Tibial nerve (tissue), 4 donors: ENCODE data around the gene NMD3. TPM values are rescaled to one million over a fixed set of nuclear protein-coding genes. Genes with fewer than 3 reads are reported as not detected.

ENCODE experiments used
- DNase-seq, 2 donors: peaks; one replicate each; pipeline ENCODE4 v3.0.0-alpha.2; 2019; ENCODE audit warnings: low spot score in 2 of 2
- H3K27ac ChIP-seq, 4 donors: fragments of 200-600 bp; sonication (generic) in 3 of 4; one replicate each; pipeline ENCODE4 v1.5.1; 2017 to 2019; ENCODE audit warnings: mild to moderate bottlenecking in 1 of 4
- H3K27me3 ChIP-seq, 2 donors: fragments of 200-600 bp; sonication (generic) in 1 of 2; one replicate each; pipeline versions ENCODE4 v1.5.1 to v1.6.0; 2017 to 2019
- H3K36me3 ChIP-seq, 3 donors: fragments of 200-600 bp; sonication (generic); one replicate each; pipeline ENCODE4 v1.5.1; 2018 to 2019
- H3K4me1 ChIP-seq, 4 donors: fragments of 200-600 bp; sonication (generic) in 3 of 4; one replicate each; pipeline ENCODE4 v1.5.1; 2017 to 2019
- H3K4me3 ChIP-seq, 4 donors: fragments of 200-600 bp; sonication (generic) in 3 of 4; one replicate each; pipeline ENCODE4 v1.5.1; 2017 to 2019; ENCODE audit warnings: mild to moderate bottlenecking in 1 of 4, moderate library complexity in 1 of 4
- H3K9me3 ChIP-seq, 4 donors: fragments of 200-600 bp; sonication (generic) in 3 of 4; one replicate each; pipeline ENCODE4 v1.5.1; 2017 to 2019
- EP300 ChIP-seq, 2 donors: sonication (generic); formaldehyde crosslinking; IDR thresholded peaks; one replicate each; pipeline ENCODE4 v1.6.1; 2017; ENCODE audit warnings: antibody characterized with exemption in 2 of 2, mild to moderate bottlenecking in 1 of 2
- POLR2A ChIP-seq, 2 donors: fragments of 450-650 bp; IDR thresholded peaks; one replicate each; pipeline ENCODE4 v1.6.1; 2017; ENCODE audit warnings: antibody characterized with exemption in 2 of 2, mild to moderate bottlenecking in 2 of 2, moderate library complexity in 2 of 2
- WGBS, 2 donors: methylation state at CpG; one replicate each; pipeline ENCODE4 v1.1.5; 2018; 5-methylcytosine and 5-hydroxymethylcytosine counted together
- total RNA-seq, 4 donors: library from RNA; depleted of rRNA; stranded (reverse); fragments of >200 nt; gene quantifications; one replicate each; pipeline ENCODE4 v1.1.0, GENCODE V29; 2016
- TF ChIP-seq, protein P1 (sequence below), 5 experiments: fragments of 200-600 bp in 3 of 5; fragments of 450-650 bp in 2 of 5; sonication (generic) in 3 of 5; IDR thresholded peaks; one replicate each; pipeline ENCODE4 v1.5.1; 2016 to 2019; ENCODE audit warnings: antibody characterized with exemption in 5 of 5, mild to moderate bottlenecking in 3 of 5, moderate library complexity in 2 of 5

Gene NMD3
- total RNA-seq, 4 donors from 2014 or later = 26.7 to 54.6 (median 42.3) TPM

DNA sequence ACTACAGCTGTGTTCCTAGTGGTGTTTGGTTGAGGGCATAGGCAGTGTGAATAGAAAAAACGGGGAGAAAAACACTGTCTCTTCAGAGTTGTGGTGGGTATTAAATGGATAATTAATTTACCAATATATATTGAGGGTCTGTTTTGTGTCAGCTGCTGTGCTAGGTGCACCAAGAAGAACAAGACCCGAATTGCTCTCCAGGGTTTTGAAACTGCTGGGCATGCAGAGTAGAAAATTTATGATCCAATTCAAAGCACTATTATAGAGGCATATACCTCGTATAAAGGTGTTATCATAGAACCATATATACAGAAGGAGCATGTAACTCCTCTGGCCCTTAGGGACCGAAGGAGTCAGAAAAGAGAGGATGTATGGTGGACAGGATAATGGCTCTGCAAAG is 1.6 kb upstream of the NMD3 start:
- DNase-seq = no peak
- H3K9me3 ChIP-seq = no peaks in the 10 kb centered on the region
- H3K4me3 ChIP-seq = no peak overlapping the region
- WGBS, 2 donors = 91 to 99% methylated on average over 4 of the region's 4 CpGs
- H3K27me3 ChIP-seq = no peaks in the 10 kb centered on the region
- TF ChIP-seq EP300 (IDR thresholded peaks at IDR 0.05) (no peak), POLR2A (IDR thresholded peaks at IDR 0.05) (no peak)
- TF ChIP-seq, protein P1, sequence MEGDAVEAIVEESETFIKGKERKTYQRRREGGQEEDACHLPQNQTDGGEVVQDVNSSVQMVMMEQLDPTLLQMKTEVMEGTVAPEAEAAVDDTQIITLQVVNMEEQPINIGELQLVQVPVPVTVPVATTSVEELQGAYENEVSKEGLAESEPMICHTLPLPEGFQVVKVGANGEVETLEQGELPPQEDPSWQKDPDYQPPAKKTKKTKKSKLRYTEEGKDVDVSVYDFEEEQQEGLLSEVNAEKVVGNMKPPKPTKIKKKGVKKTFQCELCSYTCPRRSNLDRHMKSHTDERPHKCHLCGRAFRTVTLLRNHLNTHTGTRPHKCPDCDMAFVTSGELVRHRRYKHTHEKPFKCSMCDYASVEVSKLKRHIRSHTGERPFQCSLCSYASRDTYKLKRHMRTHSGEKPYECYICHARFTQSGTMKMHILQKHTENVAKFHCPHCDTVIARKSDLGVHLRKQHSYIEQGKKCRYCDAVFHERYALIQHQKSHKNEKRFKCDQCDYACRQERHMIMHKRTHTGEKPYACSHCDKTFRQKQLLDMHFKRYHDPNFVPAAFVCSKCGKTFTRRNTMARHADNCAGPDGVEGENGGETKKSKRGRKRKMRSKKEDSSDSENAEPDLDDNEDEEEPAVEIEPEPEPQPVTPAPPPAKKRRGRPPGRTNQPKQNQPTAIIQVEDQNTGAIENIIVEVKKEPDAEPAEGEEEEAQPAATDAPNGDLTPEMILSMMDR (IDR thresholded peaks at IDR 0.05) = no peak
- H3K4me1 ChIP-seq = peaks cover 0 to 32% (median 6%) of the 10 kb centered on the region in 4 donors
- H3K36me3 ChIP-seq = peaks cover 0 to 3% (median 0%) of the 10 kb centered on the region in 3 donors
- H3K27ac ChIP-seq = no peak overlapping the region

DNA sequence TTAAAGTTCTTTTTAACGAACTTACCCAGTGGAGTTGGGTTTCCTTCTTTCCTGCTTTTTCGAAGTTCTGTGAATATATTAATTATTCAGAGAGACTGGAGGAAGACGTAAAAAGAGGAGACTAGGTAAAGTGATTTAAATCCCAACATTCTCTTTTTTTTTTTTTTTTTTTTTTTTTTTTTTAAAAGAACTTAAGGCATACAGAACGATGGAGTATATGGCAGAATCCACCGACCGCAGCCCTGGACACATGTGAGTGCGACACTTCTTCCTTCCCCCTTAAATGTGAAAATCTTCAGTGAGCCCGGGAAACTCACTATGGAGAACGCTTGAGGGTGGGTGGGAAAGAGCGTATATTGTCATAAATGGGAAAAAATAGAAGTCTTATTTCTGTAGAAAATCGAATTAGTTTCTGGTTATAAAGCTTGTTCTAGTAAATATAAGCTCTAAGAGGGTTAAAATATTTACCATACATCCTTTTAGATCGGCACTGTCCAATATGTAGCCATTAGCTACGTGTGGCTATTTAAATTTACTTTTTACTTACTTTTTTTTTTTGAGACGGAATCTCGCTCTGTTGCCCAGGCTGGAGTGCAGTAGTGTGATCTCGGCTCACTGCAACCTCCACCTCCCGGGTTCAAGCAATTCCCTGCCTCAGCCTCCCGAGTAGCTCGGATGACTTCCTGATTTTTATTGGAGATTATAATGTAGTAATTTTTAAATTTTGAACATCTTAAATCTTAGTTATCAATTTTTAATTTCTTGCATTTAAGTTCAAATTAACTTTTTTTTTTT is 892 bp downstream of the NMD3 start:
- no peak for TF ChIP-seq POLR2A (IDR thresholded peaks at IDR 0.05)
- TF ChIP-seq EP300 (IDR thresholded peaks at IDR 0.05) = no peak
- TF ChIP-seq, protein P1 (IDR thresholded peaks at IDR 0.05) = no peak
- peak in 1 of 2 donors; percentile 24 for DNase-seq
- Histone ChIP-seq H3K4me1 (peaks cover 0 to 39% (median 6%) of the 10 kb centered on the region in 4 donors), H3K4me3 (peak overlapping the region; percentile 75 to 98 (median 95)), H3K27ac (peak overlapping the region; percentile 79 to 97 (median 94)), H3K9me3 (no peaks in the 10 kb centered on the region), H3K27me3 (no peaks in the 10 kb centered on the region), H3K36me3 (peaks cover 0 to 20% (median 0%) of the 10 kb centered on the region in 3 donors)
- WGBS, 2 donors = 6 to 10% methylated on average over 19 of the region's 19 CpGs

DNA sequence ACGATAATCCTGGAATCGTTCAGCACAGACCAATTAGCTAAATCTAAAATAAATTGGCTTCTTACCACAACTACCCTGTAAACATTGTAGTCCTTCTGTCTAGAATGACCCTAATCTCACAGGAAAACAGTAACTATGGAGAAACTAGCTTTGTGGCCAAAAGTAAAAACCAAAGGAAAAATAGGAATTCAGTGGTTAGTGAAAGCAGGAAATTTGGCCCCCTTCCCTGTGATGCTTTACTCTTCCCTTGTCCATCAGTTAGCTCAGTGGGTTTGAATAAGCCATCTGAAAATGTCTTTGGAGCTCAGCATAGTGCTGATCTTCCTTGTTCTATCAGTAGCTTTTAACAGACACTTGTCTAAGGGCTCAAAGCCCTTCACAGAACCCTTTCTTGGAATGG is 1.6 kb downstream of the NMD3 start:
- H3K27ac ChIP-seq = no peak overlapping the region
- peaks cover 0 to 39% (median 6%) of the 10 kb centered on the region in 4 donors for H3K4me1 ChIP-seq
- no peaks in the 10 kb centered on the region for H3K9me3 ChIP-seq
- peak overlapping the region; percentile 75 to 98 (median 95) for H3K4me3 ChIP-seq
- peaks cover 0 to 27% (median 0%) of the 10 kb centered on the region in 3 donors for H3K36me3 ChIP-seq
- no peaks in the 10 kb centered on the region for H3K27me3 ChIP-seq
- no peak for DNase-seq
- TF ChIP-seq, protein P1 (IDR thresholded peaks at IDR 0.05) = no peak
- TF ChIP-seq EP300 (IDR thresholded peaks at IDR 0.05) (no peak), POLR2A (IDR thresholded peaks at IDR 0.05) (no peak)
- WGBS, 2 donors = 33 to 35% methylated on average over 2 of the region's 2 CpGs

DNA sequence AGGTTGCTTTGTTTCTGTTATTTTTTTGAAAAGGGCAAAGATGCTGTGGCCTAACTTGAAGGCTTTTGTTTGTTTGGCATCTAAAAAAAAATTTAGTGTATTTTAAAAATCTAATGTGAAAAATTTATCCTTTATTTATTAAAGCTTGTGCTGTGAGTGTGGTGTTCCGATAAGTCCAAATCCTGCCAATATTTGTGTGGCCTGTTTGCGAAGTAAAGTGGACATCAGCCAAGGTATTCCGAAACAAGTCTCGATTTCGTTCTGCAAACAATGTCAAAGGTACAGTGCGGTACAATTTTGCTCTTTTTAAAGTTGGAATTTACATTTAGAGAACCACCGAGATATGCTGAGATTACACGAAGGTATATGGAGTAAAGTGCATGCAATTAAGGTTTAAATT is 3.7 kb downstream of the NMD3 start:
- Histone ChIP-seq H3K27me3 (no peaks in the 10 kb centered on the region), H3K9me3 (no peaks in the 10 kb centered on the region), H3K36me3 (peaks cover 0 to 47% (median 0%) of the 10 kb centered on the region in 3 donors), H3K27ac (no peak overlapping the region), H3K4me1 (peaks cover 0 to 39% (median 6%) of the 10 kb centered on the region in 4 donors), H3K4me3 (no peak overlapping the region)
- no peak for DNase-seq
- WGBS, 2 donors = 93 to 96% methylated on average over 8 of the region's 8 CpGs
- TF ChIP-seq EP300 (IDR thresholded peaks at IDR 0.05) (no peak), POLR2A (IDR thresholded peaks at IDR 0.05) (no peak)
- TF ChIP-seq, protein P1 (IDR thresholded peaks at IDR 0.05) = no peak

DNA sequence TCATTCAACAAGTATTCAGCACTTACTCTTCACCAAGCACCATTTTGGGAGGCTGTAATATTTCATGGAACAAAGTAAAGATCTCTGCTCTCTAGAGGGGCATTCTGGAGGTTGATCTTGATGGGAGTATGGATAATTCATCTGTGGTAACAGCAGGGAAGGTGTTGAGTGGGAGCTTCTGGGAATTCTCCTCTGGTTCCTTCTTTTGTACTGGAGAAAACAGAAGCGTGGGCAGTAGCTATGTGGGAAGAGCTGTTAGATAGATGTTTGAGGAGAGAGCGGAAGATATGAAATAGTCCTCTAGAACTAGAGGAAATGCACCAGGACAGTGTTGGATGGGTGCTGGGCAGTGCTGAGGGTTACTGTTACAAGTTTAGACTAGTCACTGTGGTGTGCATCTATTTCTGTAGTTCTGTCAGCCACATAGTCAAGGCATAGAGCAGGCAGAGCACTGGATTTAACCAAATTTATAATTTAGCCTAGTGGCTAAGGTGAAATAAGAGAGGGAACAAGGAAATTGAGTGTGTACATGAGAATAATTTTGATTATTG is 9.6 kb downstream of the NMD3 start:
- no peak overlapping the region for H3K27ac ChIP-seq
- peaks cover 0 to 78% (median 5%) of the 10 kb centered on the region in 3 donors for H3K36me3 ChIP-seq
- H3K27me3 ChIP-seq = no peaks in the 10 kb centered on the region
- 80 to 91% methylated on average over 2 of the region's 2 CpGs for WGBS, 2 donors
- no peak overlapping the region for H3K4me3 ChIP-seq
- TF ChIP-seq EP300 (IDR thresholded peaks at IDR 0.05) (no peak), POLR2A (IDR thresholded peaks at IDR 0.05) (no peak)
- TF ChIP-seq, protein P1 (IDR thresholded peaks at IDR 0.05) = no peak
- DNase-seq = no peak
- peaks cover 0 to 8% (median 0%) of the 10 kb centered on the region in 4 donors for H3K4me1 ChIP-seq
- no peaks in the 10 kb centered on the region for H3K9me3 ChIP-seq
